Stimulated activated CD4-positive, alpha-beta T cell treated with anti-CD3 and anti-CD28 coated beads, Interleukin-12 subunit alpha, Interleukin-12 subunit beta, amount 100 ng/mL, for 24 hours (primary cell): ENCODE data around the gene PAFAH1B2.
"Not testable (repeated sequence)": the region's sequence is repeated elsewhere in the genome, so short reads cannot be mapped to it uniquely, and the experiment has no call there.

Source experiments
- DNase-seq, 2 experiments: peaks; one replicate each; pipeline ENCODE4 v3.0.0-alpha.2; 2020; ENCODE audit warnings: low read depth in 2 of 2

Gene PAFAH1B2

GRCh38 chr11:117143871-117144476 lies at the start of gene PAFAH1B2:
TSS of gene PAFAH1B2 (plus strand) at chr11:117144287. CDS start at chr11:117152448, 8,161 bp downstream.
- DNase-seq: peak; percentile 95 to 97

- no peak for DNase-seq
Observed at GRCh38 chr11:117094776-117095175, 49.3 kb upstream of the PAFAH1B2 start.

- DNase-seq: no peak
Observed at GRCh38 chr11:117095284-117096161, 48.6 kb upstream of the PAFAH1B2 start.

- DNase-seq: no peak
Observed at GRCh38 chr11:117096201-117096991, 47.7 kb upstream of the PAFAH1B2 start.

- no peak for DNase-seq
Observed at GRCh38 chr11:117097014-117097388, 47.1 kb upstream of the PAFAH1B2 start.

- peak in 1 of 2 experiments; percentile 17 for DNase-seq
Observed at GRCh38 chr11:117097389-117098268, 46.5 kb upstream of the PAFAH1B2 start.

GRCh38 chr11:117098269-117099232 lies 45.5 kb upstream of the PAFAH1B2 start, which contains the start of gene SIK3:
TSS of gene SIK3 (minus strand) at chr11:117098428. CDS start at chr11:117098415, 13 bp downstream.
- DNase-seq: peak; percentile 80 to 84

- DNase-seq: no peak
Observed at GRCh38 chr11:117099696-117100095, 44.4 kb upstream of the PAFAH1B2 start.

- no peak for DNase-seq
Observed at GRCh38 chr11:117100556-117100955, 43.5 kb upstream of the PAFAH1B2 start.

GRCh38 chr11:117107701-117108590 lies 36.1 kb upstream of the PAFAH1B2 start:
- no peak for DNase-seq

GRCh38 chr11:117110294-117110950 lies 33.7 kb upstream of the PAFAH1B2 start:
- no peak for DNase-seq

- DNase-seq: not testable (repeated sequence)
Observed at GRCh38 chr11:117112497-117112896, 31.6 kb upstream of the PAFAH1B2 start.

GRCh38 chr11:117112939-117113338 lies 31.1 kb upstream of the PAFAH1B2 start:
- DNase-seq: not testable (repeated sequence)

- DNase-seq: no peak
Observed at GRCh38 chr11:117117681-117118080, 26.4 kb upstream of the PAFAH1B2 start.

GRCh38 chr11:117121176-117121575 lies 22.9 kb upstream of the PAFAH1B2 start:
- DNase-seq: no peak

- DNase-seq: no peak
Observed at GRCh38 chr11:117122556-117122955, 21.5 kb upstream of the PAFAH1B2 start.

- DNase-seq: no peak
Observed at GRCh38 chr11:117126223-117126965, 17.7 kb upstream of the PAFAH1B2 start.
